SHP77 treated with DMSO at 0.1 percent for 48 hours (cell line): ENCODE measurements around the gene RANBP3.
"Not testable (repeated sequence)": the region's sequence is repeated elsewhere in the genome, so short reads cannot be mapped to it uniquely, and the experiment has no call there.

Source experiments
- DNase-seq: peaks from one replicate; lab custom pipeline; 2025; lab: John Stamatoyannopoulos, UW

The RANBP3 gene

DNA sequence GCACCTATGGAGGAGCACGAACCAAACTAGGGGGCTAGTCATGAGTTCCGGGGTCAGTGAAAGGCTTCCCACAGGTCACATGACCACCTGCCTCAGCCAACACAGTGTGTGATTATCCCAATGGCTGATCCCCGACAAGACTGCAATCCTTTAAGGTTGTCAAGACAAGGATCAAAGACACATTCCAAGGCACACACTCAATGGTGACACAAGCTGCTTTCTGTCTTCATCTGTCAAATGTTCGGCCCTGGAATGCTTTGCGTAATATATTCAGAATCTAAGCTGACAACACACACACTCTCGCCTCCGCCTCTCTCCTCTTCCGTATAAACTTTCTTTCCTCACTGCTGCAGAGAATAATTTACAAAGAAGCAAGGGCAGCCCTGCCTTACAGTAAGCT lies 11.7 kb downstream of the RANBP3 start:
- DNase-seq, result no peak

DNA sequence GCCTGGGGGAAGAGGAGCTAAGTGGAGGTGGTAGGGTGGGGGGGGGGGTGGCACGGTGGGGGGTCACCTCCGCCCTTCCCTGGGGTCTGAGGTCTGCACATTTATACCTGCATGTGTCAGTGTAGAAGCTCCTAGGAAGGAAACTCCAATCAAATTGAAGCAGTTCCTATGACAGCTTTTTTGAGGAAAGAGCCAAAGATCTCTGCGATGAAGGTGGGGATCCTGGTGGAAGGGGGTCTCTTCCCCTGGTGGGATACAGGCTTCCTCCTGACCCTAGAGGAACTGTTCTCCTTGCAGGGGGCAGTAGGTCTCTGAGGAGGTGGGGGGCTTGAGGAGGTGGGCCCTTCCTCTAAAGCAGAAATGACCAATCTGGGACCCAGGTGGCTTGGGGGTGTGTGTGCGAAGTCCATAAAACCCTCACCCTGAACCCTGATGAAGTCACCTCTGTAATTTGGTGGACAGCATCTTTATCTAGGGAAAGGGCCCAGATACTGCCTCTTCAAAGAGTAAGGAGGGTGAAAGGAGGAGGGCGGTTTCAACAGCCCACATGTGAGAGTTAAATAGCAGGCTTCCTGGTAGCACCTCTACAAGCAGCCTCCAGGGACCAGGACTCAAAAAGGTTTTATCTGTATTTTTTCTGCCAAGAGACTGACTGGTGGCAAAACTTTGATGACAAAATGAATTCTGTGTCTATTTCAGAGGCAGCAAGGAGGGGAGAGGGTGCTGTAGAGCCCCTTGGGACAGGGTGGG lies 12.9 kb downstream of the RANBP3 start:
- no peak for DNase-seq

DNA sequence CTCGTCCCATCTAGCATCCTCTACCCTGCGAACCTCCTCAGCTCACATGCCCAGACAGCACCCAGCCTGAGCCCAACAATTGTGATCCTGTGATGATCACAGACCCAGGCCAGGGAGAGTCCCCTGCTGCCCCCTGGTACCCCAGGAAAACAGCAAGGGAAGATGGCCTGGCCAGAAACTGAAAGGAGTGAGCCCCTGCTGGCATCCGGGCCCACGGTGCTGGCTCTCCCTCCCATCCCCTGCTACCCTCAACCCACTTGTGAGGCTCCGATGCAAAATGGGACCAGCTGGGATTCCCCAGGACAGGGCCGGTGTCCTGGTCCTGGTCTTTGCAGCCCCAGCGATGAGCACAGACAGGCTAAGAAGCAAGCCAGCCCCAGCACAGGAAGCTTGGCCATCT lies 14.1 kb downstream of the RANBP3 start:
- no peak for DNase-seq

DNA sequence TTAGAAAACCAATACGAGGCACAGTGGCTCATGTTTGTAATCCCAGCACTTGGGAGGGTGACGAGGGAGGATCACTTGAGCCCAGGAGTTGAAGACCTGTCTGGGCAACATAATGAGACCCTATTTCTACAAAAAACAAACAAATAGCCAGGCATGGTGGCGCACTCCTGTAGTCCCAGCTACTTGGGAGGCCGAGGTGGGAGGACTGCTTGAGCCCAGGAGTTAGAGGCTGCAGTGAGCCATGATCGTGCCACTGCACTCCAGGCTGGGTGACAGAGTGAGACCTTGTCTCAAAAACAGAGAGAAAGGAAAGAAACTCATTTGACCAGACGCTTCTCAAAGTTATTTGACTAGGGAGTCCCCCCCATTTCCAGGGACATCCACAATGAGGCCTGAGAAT lies 14.7 kb downstream of the RANBP3 start:
- not testable (repeated sequence) for DNase-seq

DNA sequence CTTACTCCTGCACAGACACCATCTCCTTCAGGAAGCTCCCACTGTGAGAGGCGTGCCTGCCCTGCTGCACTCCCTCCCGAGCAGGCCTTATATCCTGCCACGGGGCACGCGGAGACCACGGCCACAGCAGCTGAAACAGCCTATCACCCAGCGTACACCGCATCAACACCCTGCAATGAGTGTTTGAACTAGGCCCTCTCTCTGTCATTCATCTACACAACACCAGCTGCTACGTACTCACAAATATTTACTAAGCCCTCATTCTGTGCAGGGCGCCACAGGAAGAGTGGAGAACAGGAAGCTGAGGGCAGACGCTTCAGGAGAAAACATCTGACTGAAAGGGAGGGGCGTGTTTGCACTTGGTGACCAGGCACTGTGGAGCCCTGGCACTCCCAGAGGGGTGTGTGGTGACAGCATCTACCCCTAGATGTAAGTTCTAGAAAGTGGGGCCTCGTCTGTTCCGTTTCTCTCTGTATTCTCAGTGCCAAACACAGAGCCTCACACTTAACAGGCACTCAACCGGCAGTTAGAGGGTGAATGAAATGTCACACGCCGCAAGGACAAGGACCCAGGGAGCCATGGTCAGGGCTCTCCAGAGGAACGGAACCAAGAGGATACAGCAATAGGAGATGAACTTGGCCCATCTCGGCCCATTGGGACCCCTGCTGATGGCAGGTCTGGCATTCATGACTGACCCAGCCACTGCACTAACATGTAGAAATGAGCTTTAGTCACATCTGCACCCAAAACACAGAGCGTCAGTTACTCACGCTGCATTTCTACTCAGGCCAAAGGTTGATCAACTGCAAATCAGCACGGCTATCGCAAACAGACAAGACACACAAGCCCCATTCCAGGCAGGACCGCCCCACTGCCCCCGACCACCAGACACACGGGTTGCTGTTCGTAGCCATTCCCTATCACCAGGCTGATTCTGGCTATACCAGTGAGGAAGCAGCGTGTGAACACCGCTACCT lies 15.7 kb downstream of the RANBP3 start:
- peak; percentile 96 for DNase-seq

DNA sequence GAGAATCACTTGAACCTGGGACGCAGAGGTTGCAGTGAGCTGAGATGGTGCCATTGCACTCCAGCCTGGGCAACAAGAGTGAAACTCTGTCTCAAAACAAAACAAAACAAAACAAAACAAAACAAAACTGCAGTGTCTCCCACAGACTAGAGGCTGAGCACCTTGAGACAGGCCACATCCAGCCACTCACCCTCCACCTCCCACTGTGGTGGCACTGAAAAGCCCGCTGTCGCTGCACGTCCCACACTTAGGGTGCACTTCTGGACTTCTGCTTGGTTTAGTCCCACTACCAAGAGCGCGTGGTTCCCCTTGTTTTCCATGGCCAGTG lies 16.3 kb downstream of the RANBP3 start:
- DNase-seq, result not testable (repeated sequence)

DNA sequence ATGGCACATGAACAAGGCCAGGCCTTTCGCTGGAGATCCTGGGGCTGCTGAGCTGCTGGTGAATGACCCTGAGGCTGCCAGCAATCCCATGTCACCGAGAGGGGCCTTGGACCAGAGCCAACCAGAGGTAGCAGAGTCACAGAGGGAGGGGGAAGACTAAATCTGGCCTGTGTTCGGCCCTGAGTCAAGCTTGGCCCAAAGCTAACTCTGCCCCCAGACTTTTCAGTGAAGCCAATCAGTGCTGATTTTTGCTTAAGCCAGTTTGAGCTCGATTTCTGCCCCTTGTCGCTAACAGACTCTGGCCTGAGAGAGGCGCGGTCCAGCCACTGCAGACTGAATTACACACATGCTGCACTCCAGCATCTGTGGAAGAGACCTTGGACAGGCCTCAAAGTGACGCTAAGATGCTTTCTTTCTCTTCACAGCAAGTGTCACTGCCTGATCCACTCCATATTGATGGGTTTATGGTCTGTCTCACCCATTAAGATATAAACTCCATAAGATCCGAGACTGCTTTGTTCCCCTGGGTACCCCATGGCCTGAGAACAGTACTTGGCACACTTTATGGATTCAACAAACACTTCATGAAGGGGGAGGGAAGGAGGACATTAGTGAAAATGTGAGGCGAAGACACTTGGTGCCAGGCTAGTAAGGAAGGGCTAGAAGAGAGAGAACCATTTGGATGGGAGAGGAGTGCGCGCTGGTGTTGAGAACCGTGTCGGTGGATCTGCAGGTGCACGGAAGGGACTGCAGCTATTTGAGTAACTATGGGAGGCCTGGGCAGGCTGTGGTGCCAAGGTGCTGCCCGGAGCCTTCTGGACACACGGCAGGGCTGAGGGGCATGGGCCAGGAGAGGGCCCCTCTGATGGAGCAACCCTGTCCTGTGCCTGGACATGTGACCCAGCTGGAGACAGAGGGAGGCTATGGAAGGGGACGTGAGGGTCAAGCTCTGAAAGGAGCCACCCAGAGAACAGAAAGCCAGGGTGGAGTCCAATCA lies 17.6 kb downstream of the RANBP3 start:
- peak; percentile 56 for DNase-seq

DNA sequence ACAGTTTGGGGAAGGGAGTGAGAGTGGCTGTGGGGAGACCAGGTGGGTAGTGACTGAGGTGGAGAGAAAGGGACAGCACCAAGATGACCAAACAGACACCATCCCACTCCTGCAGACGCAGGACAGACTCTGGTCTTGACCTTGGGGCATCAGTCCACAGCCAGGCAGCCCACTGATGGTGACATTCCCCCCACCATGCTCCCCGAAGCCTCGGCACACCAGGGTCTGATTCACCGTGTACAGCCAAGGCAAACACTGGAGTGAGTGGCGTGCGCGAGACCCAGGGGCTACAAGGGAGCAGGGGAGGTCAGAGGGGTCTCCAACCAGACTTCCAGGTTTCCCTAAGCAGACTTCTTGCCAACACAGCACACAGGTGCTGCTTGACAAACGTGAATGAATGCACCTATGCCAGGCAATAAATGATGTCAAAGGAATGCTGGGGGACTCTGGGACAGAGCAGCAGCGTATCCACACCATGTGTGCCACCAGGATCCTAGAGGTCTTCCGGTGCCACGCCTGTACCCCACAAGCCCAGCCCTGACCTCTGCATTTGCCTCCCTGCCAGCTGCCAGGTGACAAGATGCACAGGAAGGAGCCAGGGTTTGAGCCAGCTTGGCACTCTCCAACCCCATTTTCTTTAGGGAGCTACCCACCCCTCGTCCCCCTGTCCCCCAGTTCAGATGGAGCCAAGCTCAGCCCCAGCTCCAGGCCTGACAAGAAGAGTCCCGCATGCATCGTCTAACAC lies 18.5 kb downstream of the RANBP3 start:
- no peak for DNase-seq

DNA sequence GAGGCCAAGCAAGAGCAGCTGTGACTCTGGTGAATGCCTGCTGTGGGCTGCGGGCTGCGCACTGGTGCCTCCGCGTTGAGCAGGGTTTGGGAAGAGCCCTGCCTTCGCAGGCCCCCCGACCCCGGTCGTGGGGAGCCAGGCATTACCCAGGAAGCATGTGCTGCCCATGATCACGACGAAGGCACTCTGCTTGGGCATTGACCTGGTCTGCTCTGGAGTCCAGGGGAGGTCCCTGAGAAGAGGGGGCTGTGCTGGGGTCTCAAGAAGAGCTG lies 19.2 kb downstream of the RANBP3 start:
- DNase-seq, result no peak

DNA sequence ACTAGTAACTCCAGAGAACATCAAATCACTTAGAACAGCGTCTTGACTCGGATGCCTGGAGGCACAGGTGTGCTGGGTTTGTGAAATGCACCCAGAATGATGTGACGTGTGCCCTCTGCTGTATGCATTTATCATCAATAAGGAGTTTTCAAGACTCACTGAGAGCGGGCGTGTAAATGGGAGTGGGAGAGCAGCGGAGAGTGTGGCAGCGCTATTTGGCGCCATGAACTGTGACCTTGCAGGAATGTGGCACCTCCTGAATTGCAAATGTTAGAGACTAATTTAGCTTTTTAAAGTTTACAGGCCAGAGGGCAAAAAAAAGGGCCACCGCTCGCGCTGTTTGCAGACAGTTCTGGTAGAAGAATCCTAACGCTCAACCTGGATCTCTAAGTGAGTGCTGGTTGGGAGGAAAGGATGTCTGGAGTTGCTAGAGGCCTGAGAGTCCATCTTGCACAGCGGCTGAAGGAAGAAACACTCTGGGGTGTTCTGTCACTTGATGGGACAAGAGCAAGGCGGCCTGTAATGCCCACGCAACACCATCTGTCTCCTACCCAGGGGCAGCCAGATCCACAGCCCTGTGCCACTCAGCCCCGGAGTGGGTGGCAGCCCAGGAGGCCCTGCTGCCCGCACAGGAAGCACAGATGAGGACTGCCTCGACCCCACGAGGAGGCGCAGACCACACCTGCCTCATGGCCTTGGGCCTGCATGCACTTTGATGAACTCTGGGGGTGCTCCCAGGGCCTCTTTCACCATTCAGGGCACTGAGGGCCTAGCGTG lies 19.7 kb downstream of the RANBP3 start:
- DNase-seq, result no peak

DNA sequence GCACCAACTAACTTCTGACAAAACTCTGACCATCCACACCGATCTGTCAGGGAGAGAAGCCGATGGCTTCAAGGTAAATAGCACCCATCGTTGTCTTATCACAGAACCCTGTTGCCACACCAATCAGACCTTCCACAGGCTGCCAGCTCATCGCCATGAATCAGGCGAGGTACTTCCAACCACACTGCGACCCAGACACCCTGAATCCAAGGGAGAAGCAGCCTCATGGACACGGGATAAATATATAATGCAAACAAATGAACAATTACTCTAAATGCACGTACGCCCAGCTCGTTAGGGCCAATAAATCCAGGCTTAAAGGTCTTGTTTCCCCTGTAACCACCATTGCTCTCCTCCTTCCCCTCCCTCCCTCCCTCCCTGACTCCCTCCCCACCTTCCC lies 20.8 kb downstream of the RANBP3 start:
- DNase-seq, result no peak

DNA sequence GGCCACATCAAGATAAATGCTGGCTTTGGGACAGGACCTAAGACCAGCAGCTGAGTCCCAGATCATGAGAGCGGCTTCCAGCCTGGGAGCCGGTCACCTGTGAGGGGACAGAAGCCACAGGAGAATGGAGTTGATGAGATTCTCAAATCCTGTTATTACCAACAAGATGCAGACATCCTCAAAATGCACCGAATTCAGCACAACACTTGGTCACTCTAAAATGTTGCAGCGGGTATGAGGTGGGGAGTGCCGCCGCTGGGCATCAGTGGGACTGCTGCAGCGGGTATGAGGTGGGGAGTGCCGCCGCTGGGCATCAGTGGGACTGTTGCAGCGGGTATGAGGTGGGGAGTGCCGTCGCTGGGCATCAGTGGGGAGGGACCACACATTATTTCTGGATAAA lies 21.2 kb downstream of the RANBP3 start:
- DNase-seq, result no peak

DNA sequence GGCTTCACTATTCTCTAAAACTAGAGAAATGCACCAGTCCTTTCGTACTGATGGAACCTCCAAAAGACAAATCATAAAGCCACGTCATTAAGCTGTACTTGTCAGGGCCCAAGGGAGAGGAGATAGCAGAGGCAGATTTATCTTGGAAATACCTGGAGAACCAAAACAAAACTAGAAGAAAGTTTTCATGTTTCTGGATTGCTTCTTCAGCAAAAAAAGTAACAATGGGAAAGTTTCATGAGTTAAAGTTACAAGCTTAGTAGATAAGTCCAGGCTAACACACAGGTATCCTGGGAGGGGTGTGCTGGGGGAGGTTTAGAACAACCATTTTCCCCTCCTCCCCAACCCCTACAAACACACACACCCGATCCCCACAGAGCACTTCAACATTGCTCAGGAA lies 21.6 kb downstream of the RANBP3 start:
- DNase-seq, result no peak

DNA sequence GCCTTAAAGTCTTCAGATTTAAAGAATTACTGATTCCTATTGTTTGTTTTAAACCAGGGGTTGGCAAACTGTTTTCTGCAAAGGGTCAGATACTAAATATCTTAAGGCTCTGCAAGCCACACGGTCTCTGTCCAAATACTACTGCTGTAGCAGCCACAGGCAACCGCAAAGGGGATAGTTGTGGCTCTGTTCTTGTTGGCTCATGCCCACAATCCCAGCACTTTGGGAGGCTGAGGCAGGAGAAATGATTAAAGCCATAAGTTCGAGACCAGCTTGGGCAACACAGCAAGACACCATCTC lies 22.4 kb downstream of the RANBP3 start:
- DNase-seq, result no peak

DNA sequence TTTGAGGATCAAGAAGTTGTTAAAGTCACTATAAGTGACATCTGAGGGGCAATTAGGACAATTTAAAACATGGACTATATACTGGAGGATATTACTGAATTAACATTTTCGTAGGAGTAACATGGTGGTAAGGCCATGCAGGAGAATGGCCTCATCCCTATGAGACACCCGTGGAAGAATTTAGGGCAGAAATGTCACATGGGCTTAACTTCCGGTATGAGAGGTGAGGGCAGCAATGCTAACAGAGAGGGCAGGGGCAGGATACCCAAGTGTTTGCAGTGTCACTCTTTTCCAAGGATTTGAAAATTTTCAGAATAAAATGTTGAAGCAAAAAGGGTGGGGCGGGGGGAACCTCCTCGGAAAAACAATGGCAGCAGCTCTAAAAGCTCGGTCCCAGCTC lies 23.6 kb downstream of the RANBP3 start:
- no peak for DNase-seq

DNA sequence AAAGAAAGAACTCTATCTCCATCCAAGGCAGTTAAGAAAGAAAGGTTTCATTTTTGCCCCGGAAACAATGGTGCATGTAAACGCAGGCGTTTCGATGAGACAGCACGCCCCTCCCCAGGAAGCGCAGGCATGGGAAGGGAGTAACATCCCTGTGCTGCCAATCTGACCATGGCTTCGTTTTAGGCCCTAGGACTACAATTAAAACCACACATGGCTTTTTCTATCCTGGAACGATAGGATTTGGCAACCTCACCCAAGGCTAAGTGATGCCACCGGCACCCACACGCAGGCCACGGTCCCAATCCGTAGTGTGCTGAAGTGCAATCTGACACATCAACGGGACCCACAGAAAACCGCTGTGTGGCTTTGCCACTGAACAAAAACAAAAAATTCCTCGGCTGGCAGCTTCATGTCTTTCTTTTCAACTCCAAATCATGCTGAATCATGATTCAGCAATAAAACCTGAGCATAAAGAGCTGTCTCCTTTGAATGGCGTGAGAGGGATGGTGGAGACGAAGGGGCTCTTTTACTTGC lies 24.2 kb downstream of the RANBP3 start:
- DNase-seq, result no peak

DNA sequence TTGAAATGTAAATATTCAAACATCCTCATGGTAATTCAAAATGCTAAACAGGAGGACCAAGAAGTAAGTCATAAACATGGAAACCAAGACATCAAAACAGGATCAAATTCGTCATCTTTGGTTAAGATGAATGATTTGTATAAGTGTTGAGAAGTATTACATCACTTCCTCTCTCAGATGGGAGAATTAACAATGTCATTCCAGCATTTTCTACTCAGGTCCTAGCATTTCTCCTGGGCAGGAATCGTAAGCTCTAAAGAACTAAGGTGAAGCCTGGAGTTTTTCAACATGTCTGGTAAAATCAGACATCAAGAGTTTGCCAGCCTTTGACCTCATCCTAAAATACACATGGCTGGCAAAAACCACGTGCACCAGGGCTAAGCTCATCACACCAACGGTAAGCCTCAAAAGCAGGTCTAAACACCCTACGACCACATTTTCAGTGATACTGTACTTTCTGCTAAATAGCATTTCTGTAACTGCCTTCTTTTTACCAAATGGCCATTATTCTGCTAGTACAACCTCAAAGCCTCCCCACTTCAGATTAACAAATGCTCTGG lies 24.8 kb downstream of the RANBP3 start:
- DNase-seq, result no peak

DNA sequence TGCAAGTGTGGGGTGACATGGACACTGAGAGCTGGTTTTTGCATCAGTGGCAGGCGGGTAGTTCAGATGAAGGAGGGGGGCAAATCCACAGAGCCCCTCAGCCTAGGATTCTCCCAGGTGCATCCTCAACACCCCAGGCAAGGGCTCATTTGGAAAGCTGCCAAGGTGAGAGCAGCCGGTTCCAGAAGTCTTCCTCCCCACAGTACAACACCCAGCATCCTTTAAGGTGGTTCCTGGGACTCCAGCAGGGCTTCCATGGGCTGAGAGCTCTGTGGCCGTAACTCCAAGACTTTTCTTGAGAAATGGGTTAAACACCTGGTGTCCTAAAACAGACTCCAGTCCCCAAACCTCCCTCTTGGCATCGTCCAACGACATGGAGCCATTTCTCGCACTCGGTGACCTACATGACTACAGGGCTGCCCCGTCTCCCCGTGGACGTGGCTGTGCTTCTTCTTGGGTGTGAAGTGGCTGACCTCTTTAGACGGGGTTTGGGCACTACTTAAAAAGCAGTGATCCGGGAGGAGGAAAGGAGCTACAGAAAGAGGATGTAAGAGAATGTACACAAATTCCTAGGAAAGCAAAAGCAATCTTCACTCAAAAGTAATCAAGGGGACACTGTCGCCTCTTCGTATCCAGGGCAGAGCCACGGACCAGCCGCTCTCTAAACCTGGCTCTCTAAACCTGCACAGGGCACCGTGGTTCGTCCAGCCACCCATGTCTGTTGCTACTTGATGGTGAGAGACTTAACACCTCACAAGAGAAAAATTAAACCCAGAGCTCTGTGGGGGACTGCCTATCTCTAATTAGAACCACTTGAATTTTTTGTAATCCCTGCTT lies 25.5 kb downstream of the RANBP3 start:
- no peak for DNase-seq

DNA sequence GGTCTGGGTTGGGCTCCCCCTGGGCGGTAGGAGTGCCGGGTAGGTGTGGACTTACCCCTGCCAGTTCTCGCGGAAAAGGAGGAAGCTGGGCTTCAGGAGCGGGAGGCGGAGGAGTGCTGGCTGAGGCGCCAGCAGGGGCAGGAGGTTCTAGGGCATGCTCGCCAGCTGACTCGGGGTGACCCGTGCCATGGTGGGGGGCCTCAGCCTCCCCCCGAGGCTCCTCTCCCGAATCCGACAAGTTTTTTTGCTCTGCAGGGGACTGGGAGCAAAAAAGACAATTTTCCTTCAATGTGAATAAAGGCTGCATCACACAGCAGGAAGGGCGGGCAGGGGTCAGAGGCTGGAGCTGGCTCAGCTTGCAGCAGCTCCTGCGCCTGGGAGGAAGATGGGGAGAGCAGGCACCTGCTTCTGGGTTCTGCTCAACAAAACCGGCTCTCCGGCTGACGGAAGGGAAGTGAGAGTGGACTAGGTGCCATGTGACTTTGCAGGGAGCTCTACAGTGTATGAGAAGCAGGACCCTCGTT lies 26.5 kb downstream of the RANBP3 start:
- DNase-seq, result no peak
